GM06990 (cell line): ENCODE results near the gene BLOC1S5.
A peak's percentile ranks its signal among the peaks of the same experiment; 100 is the strongest.

Experiments
- DNase-seq: peaks from one replicate; pipeline ENCODE4 v3.0.0-alpha.2; 2011; ENCODE audit not compliant: insufficient read length; ENCODE audit errors: extremely low read depth
- H3K27me3 ChIP-seq: replicated peaks from 2 replicates; pipeline ENCODE4 v1.6.0; 2011; ENCODE audit warnings: low read length; ENCODE audit not compliant: control insufficient read depth, insufficient read depth
- H3K36me3 ChIP-seq: 2 replicates; pipeline ENCODE4 v1.5.1; 2011; ENCODE audit warnings: low read length; ENCODE audit not compliant: control insufficient read depth, insufficient read depth
- H3K4me3 ChIP-seq: replicated peaks from 2 replicates; pipeline ENCODE4 v1.5.1; 2011; ENCODE audit warnings: low read depth, mild to moderate bottlenecking, control low read depth, low read length
- CTCF ChIP-seq: IDR thresholded peaks from 2 replicates; pipeline ENCODE4 v1.5.1; 2011; ENCODE audit warnings: low read length, control low read depth, mild to moderate bottlenecking, inconsistent platforms; ENCODE audit not compliant: insufficient read depth, poor library complexity, severe bottlenecking

The BLOC1S5 gene

GRCh38 chr6:8108031-8108660 is 44.0 kb upstream of the BLOC1S5 start:
- no peak for TF ChIP-seq CTCF
- Histone ChIP-seq H3K36me3 (no peaks in the 10 kb centered on the region), H3K27me3 (no peaks in the 10 kb centered on the region), H3K4me3 (no peak overlapping the region)
- no peak for DNase-seq

GRCh38 chr6:8105791-8106190 is 41.6 kb upstream of the BLOC1S5 start:
- no peaks in the 10 kb centered on the region for H3K27me3 ChIP-seq
- no peak for DNase-seq
- no peak for TF ChIP-seq CTCF
- H3K4me3 ChIP-seq, result no peak overlapping the region
- H3K36me3 ChIP-seq, result no peaks in the 10 kb centered on the region

GRCh38 chr6:8103726-8104125 is 39.5 kb upstream of the BLOC1S5 start:
- no peak for TF ChIP-seq CTCF

GRCh38 chr6:8102122-8102958 is 38.2 kb upstream of the BLOC1S5 start, which contains the start of gene EEF1E1:
EEF1E1 (minus strand) TSS chr6:8102548; CDS start chr6:8102521, 27 bp downstream.
- H3K4me3 ChIP-seq, result peak within 1 kb of the TSS; percentile 79
- no peaks in the 10 kb centered on the region for H3K36me3 ChIP-seq
- TF ChIP-seq CTCF, result no peak
- H3K27me3 ChIP-seq, result no peaks in the 10 kb centered on the region
- peak; percentile 93 for DNase-seq

More at GRCh38 chr6:8103726-8104125, 39.5 kb upstream of the BLOC1S5 start:
- no peak for DNase-seq
- H3K27me3 ChIP-seq, result no peaks in the 10 kb centered on the region
- no peak overlapping the region for H3K4me3 ChIP-seq
- no peaks in the 10 kb centered on the region for H3K36me3 ChIP-seq

GRCh38 chr6:8100159-8100854 is 36.1 kb upstream of the BLOC1S5 start:
- TF ChIP-seq CTCF, result no peak
- H3K36me3 ChIP-seq, result peaks cover 2% of the 10 kb centered on the region
- H3K27me3 ChIP-seq, result no peaks in the 10 kb centered on the region
- H3K4me3 ChIP-seq, result no peak overlapping the region
- DNase-seq, result no peak
